SK-N-MC (cell line): ENCODE data around the gene CHRNA5.

ENCODE experiments used
- EZH2 ChIP-seq: fragments of 200-600 bp; sonication (generic); IDR thresholded peaks from one replicate; pipeline ENCODE4 v1.6.1; 2017; ENCODE audit warnings: antibody characterized with exemption
- FOXP2 ChIP-seq: optimal IDR thresholded peaks from 2 replicates; pipeline ENCODE3; 2011; ENCODE audit warnings: mild to moderate bottlenecking, moderate library complexity; ENCODE audit not compliant: insufficient read depth; ENCODE audit errors: extremely low read length, control extremely low read depth
- POLR2AphosphoS5 ChIP-seq: IDR thresholded peaks from 2 replicates; pipeline ENCODE4 v1.6.1; 2012; ENCODE audit warnings: mild to moderate bottlenecking, low read depth, low read length, borderline replicate concordance

GRCh38 chr15:78599189-78599588 lies 33.9 kb downstream of the CHRNA5 start:
- TF ChIP-seq POLR2AphosphoS5: no peak
- TF ChIP-seq EZH2: no peak
- TF ChIP-seq FOXP2: no peak
